Transverse colon (tissue), 1 donor: Measurements from ENCODE around the gene CRY1.

Experiments
- EP300 ChIP-seq: sonication (generic); formaldehyde crosslinking; IDR thresholded peaks from one replicate; pipeline ENCODE4 v1.6.1; 2017; ENCODE audit warnings: antibody characterized with exemption, low read depth
- POLR2A ChIP-seq: fragments of 450-650 bp; IDR thresholded peaks from one replicate; pipeline ENCODE4 v1.6.1; 2016; ENCODE audit warnings: antibody characterized with exemption, mild to moderate bottlenecking, moderate library complexity

GRCh38 chr12:107107381-107107780 is 14.0 kb upstream of the CRY1 start:
- TF ChIP-seq POLR2A: no peak
- no peak for TF ChIP-seq EP300
